NT2/D1 (cell line): ENCODE data around the gene MTMR8.

Experiments
- SUZ12 ChIP-seq: IDR thresholded peaks from 2 replicates; pipeline ENCODE4 v1.6.1; 2011; ENCODE audit not compliant: insufficient read length, insufficient read depth; ENCODE audit errors: extremely low read depth
- YY1 ChIP-seq: IDR thresholded peaks from 2 replicates; pipeline ENCODE4 v1.6.1; 2011; ENCODE audit not compliant: insufficient read length, insufficient read depth
- ZNF274 ChIP-seq: IDR thresholded peaks from 2 replicates; pipeline ENCODE4 v1.6.1; 2011; ENCODE audit warnings: mild to moderate bottlenecking, low read depth, low read length

- no peak for TF ChIP-seq YY1
- no peak for TF ChIP-seq ZNF274
- no peak for TF ChIP-seq SUZ12
Observed at GRCh38 chrX:64230123-64230970, 164.9 kb downstream of the MTMR8 start, which contains the start of gene ASB12.
